HepG2 (cell line): ENCODE results near the gene ACP5. TPM values are rescaled to one million over a fixed set of nuclear protein-coding genes. Genes with fewer than 3 reads are reported as not detected.

Experiments used
- ATAC-seq: fragments of 200-7000 bp; cut with Tn5 transposase; 3 replicates; pipeline ENCODE4 v1.9.1; 2020; ENCODE audit warnings: mild to moderate bottlenecking, moderate library complexity
- BruUV-seq: library from RNA; stranded (reverse); fragments of 400-500 nt; replicated peaks from 2 replicates; lab custom pipeline; 2021; lab: Mats Ljungman, UMichigan
- CTCF ChIA-PET: fragments of 300-600 bp; formaldehyde crosslinking; extraction: SDS; loops from one replicate; lab custom pipeline; 2021; ENCODE audit warnings: low total read pairs, inconsistent platforms, low intra/inter-chr PET ratio; lab: Yijun Ruan, JAX
- POLR2A ChIA-PET: fragments of 350-600 bp; sonication (Branson Sonifier 250); formaldehyde crosslinking; loops from one replicate; lab custom pipeline; 2020; ENCODE audit warnings: antibody characterized with exemption, inconsistent platforms; lab: Yijun Ruan, JAX
- DNase-seq: peaks from one replicate; pipeline ENCODE4 v3.0.0-alpha.2; 2015; ENCODE audit warnings: low spot score
- FAIRE-seq: peaks from 3 replicates; lab custom pipeline; 2011; peaks lifted over from hg19 to GRCh38; lab: Jason Lieb, UNC
- H2AFZ ChIP-seq: one replicate; pipeline ENCODE4 v1.6.1; 2011; ENCODE audit warnings: low read length, inconsistent platforms
- H3K27ac ChIP-seq: fragments of 300-600 bp; 3 replicates; pipeline ENCODE4 v1.8.0; 2011; ENCODE audit warnings: mixed run types, mild to moderate bottlenecking, mixed read lengths, low read length, inconsistent platforms; ENCODE audit not compliant: insufficient read depth; ENCODE audit errors: extremely low read length
- H3K27me3 ChIP-seq, 2 experiments: fragments of 200-600 bp in 1 of 2; 2 replicates in 1 of 2; 3 replicates in 1 of 2; pipeline versions ENCODE4 v1.6.0 to v1.8.0; 2011; ENCODE audit warnings: low read length in 2 of 2, mild to moderate bottlenecking in 2 of 2, moderate library complexity in 2 of 2, inconsistent platforms in 1 of 2; ENCODE audit not compliant: insufficient read depth in 2 of 2, control insufficient read depth in 1 of 2
- H3K36me3 ChIP-seq, 2 experiments: fragments of 200-600 bp in 1 of 2; replicated peaks in 1 of 2; 2 replicates in 1 of 2; 3 replicates in 1 of 2; pipeline versions ENCODE4 v1.5.1 to v1.8.0; 2011; ENCODE audit warnings: low read length in 2 of 2, inconsistent platforms in 1 of 2; ENCODE audit not compliant: insufficient read depth in 2 of 2, control insufficient read depth in 1 of 2
- H3K4me1 ChIP-seq: 2 replicates; pipeline ENCODE4 v1.5.1; 2012; ENCODE audit warnings: low read length, inconsistent platforms; ENCODE audit not compliant: insufficient read depth
- H3K4me2 ChIP-seq: 2 replicates; pipeline ENCODE4 v1.6.0; 2011; ENCODE audit warnings: low read depth, low read length, inconsistent platforms
- H3K4me3 ChIP-seq, 3 experiments: fragments of 200-600 bp in 1 of 3; sonication (generic), shearing (Covaris generic) in 1 of 3; replicated peaks in 1 of 3; 2 replicates each; pipeline ENCODE4 v1.5.1; 2011 to 2016; ENCODE audit warnings: low read length in 3 of 3, inconsistent platforms in 2 of 3, low read depth in 2 of 3, mild to moderate bottlenecking in 2 of 3, control low read depth in 1 of 3, mixed read lengths in 1 of 3; ENCODE audit not compliant: insufficient read depth in 1 of 3
- H3K79me2 ChIP-seq: one replicate; pipeline ENCODE4 v1.6.1; 2011; ENCODE audit warnings: low read length, inconsistent platforms; ENCODE audit not compliant: insufficient read depth
- H3K9ac ChIP-seq: 2 replicates; pipeline ENCODE4 v1.6.0; 2011; ENCODE audit warnings: mild to moderate bottlenecking, low read depth, low read length, inconsistent platforms; ENCODE audit not compliant: insufficient read depth
- H3K9me3 ChIP-seq: 2 replicates; pipeline ENCODE4 v1.5.1; 2012; ENCODE audit warnings: mild to moderate bottlenecking, low read length
- H4K20me1 ChIP-seq: 2 replicates; pipeline ENCODE4 v1.6.0; 2011; ENCODE audit warnings: inconsistent platforms, mild to moderate bottlenecking, low read length, moderate library complexity; ENCODE audit not compliant: insufficient read depth
- WGBS: methylation state at CpG from one replicate; pipeline ENCODE4 v1.1.6; 2017; ENCODE audit warnings: low lambda C conversion rate; 5-methylcytosine and 5-hydroxymethylcytosine counted together
- in situ Hi-C: cut with HindIII; loops from 2 replicates; pipeline ENCODE4 v1.10.0; 2017; ENCODE audit warnings: low pct_unique_long_range_greater_than_20kb; ENCODE audit not compliant: extremely low pct_ligation_motif_present
- intact Hi-C: fragments of 100-400 bp; cut with micrococcal nuclease; formaldehyde crosslinking; loops from one replicate; pipeline ENCODE4 v1.10.0; 2022; ENCODE audit not compliant: unreplicated experiment
- polyA plus RNA-seq, 8 experiments: library from polyadenylated mRNA; depleted of rRNA in 3 of 8; stranded (reverse) in 7 of 8; unstranded in 1 of 8; fragments of >200 nt; fragmentation: Illumina TruSeq in 4 of 8; extraction: Trizol in 4 of 8; gene quantifications; 2 replicates each; pipeline versions ENCODE4 v1.2.1 to v1.2.3, GENCODE V29; 2011 to 2016; ENCODE audit warnings: low read depth in 4 of 8, missing spikeins in 1 of 8, mixed read lengths in 1 of 8; ENCODE audit not compliant: insufficient read depth in 1 of 8
- total RNA-seq, 5 experiments: library from RNA; depleted of rRNA; stranded (reverse); fragments of >200 nt; fragmentation: Illumina TruSeq; extraction: Trizol; gene quantifications; 2 replicates each; pipeline ENCODE4 v1.2.3, GENCODE V29; 2016; ENCODE audit warnings: low read depth in 1 of 5
- TF ChIP-seq, protein P1 (sequence below): sonication (generic); formaldehyde crosslinking; IDR thresholded peaks from 2 replicates; pipeline ENCODE4 v1.4.0; 2020; ENCODE audit warnings: mild to moderate bottlenecking, missing genetic modification reagents
- TF ChIP-seq, protein P2 (sequence below): fragments of 450-650 bp; IDR thresholded peaks from 2 replicates; pipeline ENCODE4 v1.6.1; 2016
- TF ChIP-seq, protein P3 (sequence below): sonication (generic); formaldehyde crosslinking; IDR thresholded peaks from 2 replicates; pipeline ENCODE4 v1.4.0; 2020; ENCODE audit warnings: missing genetic modification reagents

The ACP5 gene
- total and polyA plus RNA-seq, 2 of the 13 experiments (the other 11 are each of a cell fraction or from before 2014, with no cell fraction given): 1.3 to 6.7 TPM

DNA sequence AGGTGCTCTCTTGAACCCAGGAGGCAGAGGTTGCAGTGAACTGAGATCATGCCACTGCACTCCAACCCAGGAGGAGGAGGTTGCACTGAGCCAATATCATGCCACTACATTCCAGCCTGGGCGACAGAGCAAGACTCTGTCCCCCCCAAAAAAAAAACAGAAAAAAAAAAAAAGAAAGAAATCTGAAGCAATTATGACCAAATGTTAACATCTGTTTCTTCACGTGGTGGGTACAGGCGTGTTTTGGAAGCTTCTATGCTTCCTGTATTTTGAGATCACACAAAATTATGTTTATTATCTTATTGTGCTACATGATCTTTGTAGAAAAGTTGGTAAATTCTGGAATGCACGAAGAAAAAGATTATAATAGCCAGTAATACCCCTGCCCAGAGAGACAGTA lies 2.7 kb upstream of the ACP5 start:
- no peaks in the 10 kb centered on the region for H3K36me3 ChIP-seq
- ChIA-PET POLR2A (no interaction called here), CTCF (no interaction called here)
- BruUV-seq: no TSS peak
- no peak overlapping the region for H3K9ac ChIP-seq
- H3K4me1 ChIP-seq: peaks cover 17% of the 10 kb centered on the region
- 88% methylated on average over 4 of the region's 4 CpGs for WGBS
- no peak overlapping the region for H3K27ac ChIP-seq
- in situ Hi-C loops (no loop called here), intact Hi-C loops (no loop called here)
- no peak overlapping the region for H3K4me3 ChIP-seq
- H3K79me2 ChIP-seq: no peaks in the 10 kb centered on the region
- TF ChIP-seq, protein P1, sequence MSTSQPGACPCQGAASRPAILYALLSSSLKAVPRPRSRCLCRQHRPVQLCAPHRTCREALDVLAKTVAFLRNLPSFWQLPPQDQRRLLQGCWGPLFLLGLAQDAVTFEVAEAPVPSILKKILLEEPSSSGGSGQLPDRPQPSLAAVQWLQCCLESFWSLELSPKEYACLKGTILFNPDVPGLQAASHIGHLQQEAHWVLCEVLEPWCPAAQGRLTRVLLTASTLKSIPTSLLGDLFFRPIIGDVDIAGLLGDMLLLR (CRISPR knock-in tag): no peak
- TF ChIP-seq, protein P2, sequence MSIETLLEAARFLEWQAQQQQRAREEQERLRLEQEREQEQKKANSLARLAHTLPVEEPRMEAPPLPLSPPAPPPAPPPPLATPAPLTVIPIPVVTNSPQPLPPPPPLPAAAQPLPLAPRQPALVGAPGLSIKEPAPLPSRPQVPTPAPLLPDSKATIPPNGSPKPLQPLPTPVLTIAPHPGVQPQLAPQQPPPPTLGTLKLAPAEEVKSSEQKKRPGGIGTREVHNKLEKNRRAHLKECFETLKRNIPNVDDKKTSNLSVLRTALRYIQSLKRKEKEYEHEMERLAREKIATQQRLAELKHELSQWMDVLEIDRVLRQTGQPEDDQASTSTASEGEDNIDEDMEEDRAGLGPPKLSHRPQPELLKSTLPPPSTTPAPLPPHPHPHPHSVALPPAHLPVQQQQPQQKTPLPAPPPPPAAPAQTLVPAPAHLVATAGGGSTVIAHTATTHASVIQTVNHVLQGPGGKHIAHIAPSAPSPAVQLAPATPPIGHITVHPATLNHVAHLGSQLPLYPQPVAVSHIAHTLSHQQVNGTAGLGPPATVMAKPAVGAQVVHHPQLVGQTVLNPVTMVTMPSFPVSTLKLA: no peak
- TF ChIP-seq, protein P3, sequence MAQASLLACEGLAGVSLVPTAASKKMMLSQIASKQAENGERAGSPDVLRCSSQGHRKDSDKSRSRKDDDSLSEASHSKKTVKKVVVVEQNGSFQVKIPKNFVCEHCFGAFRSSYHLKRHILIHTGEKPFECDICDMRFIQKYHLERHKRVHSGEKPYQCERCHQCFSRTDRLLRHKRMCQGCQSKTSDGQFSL (CRISPR knock-in tag): no peak
- no peaks in the 10 kb centered on the region for H4K20me1 ChIP-seq
- H3K9me3 ChIP-seq: no peaks in the 10 kb centered on the region
- DNase-seq (no peak), FAIRE-seq (no peak), ATAC-seq (no peak)
- no peak overlapping the region for H2AFZ ChIP-seq
- no peaks in the 10 kb centered on the region for H3K27me3 ChIP-seq
- H3K4me2 ChIP-seq: no peak overlapping the region
